Ishikawa (cell line): ENCODE results near the gene ANKMY1.

Experiments
- CEBPB ChIP-seq: IDR thresholded peaks from 2 replicates; pipeline ENCODE4 v1.6.1; 2012
- CREB1 ChIP-seq: IDR thresholded peaks from 2 replicates; pipeline ENCODE4 v1.6.1; 2012; ENCODE audit warnings: low read depth
- EGR1 ChIP-seq: IDR thresholded peaks from 2 replicates; pipeline ENCODE4 v1.6.1; 2012
- EP300 ChIP-seq: IDR thresholded peaks from 2 replicates; pipeline ENCODE4 v1.6.1; 2012; ENCODE audit warnings: borderline replicate concordance
- FOXM1 ChIP-seq: IDR thresholded peaks from 2 replicates; pipeline ENCODE4 v1.6.1; 2012; ENCODE audit warnings: low read depth, borderline replicate concordance
- MAX ChIP-seq: IDR thresholded peaks from 2 replicates; pipeline ENCODE4 v1.6.1; 2012
- REST ChIP-seq: IDR thresholded peaks from 2 replicates; pipeline ENCODE4 v1.6.1; 2012; ENCODE audit warnings: low read depth, mild to moderate bottlenecking
- TAF1 ChIP-seq: IDR thresholded peaks from 2 replicates; pipeline ENCODE4 v1.6.1; 2012; ENCODE audit warnings: low read depth, mild to moderate bottlenecking
- YY1 ChIP-seq: IDR thresholded peaks from 2 replicates; pipeline ENCODE4 v1.6.1; 2012; ENCODE audit warnings: low read depth
- ZBTB7A ChIP-seq: IDR thresholded peaks from 2 replicates; pipeline ENCODE4 v1.6.1; 2012; ENCODE audit warnings: low read depth

- TF ChIP-seq EGR1, result no peak
- no peak for TF ChIP-seq ZBTB7A
- TF ChIP-seq FOXM1, result no peak
- no peak for TF ChIP-seq CEBPB
- no peak for TF ChIP-seq YY1
- no peak for TF ChIP-seq MAX
- no peak for TF ChIP-seq REST
- no peak for TF ChIP-seq EP300
- TF ChIP-seq TAF1, result no peak
- TF ChIP-seq CREB1, result no peak
Observed at GRCh38 chr2:240604939-240605716, 47.3 kb upstream of the ANKMY1 start.
